Activated T-cell treated with anti-CD3 and anti-CD28 coated beads for 4 hours (primary cell): ENCODE measurements around the gene TRIP12.
"Not testable (repeated sequence)": the region's sequence is repeated elsewhere in the genome, so short reads cannot be mapped to it uniquely, and the experiment has no call there.

Experiments
- DNase-seq: peaks from one replicate; pipeline ENCODE4 v3.0.0-alpha.2; 2020

The TRIP12 gene

GRCh38 chr2:229757462-229757861 is 164.3 kb downstream of the TRIP12 start:
- not testable (repeated sequence) for DNase-seq

DNA sequence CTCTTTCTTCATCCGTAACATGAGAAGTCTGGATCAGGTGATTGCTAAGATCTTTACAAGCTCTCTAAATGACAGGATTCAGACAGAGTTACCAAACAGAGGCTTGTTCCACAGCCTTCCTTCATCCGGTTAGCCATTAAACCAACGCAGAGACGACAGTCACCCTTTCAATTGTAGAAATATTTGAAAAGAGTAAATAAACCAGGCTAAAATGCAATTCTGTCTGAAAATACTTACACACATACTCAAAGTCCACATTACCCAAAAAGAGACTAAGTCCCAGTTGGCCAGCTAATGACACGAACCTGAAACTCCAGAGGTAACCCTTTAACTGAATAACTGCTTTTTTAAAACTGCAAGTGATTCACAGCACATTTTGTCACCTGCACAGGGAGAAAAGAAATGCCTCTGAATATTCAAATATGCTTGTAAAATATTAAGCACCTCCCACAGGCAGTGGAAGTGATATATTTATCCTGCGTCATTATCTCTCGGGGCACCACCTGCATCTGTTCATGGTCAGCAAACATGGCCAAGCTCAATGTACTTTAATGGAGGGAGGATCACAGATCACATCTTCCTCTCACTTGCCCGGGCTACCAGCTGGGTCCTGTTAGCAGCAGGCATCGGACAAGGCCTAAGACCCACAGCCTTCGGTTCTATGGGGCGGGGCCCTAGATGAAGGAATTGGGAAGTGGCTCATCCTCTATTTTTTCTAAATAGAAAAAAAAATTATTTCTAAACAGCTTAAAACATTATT is 168.7 kb downstream of the TRIP12 start:
- DNase-seq = no peak

- no peak for DNase-seq
Measured at GRCh38 chr2:229749779-229750178, 172.0 kb downstream of the TRIP12 start.

DNA sequence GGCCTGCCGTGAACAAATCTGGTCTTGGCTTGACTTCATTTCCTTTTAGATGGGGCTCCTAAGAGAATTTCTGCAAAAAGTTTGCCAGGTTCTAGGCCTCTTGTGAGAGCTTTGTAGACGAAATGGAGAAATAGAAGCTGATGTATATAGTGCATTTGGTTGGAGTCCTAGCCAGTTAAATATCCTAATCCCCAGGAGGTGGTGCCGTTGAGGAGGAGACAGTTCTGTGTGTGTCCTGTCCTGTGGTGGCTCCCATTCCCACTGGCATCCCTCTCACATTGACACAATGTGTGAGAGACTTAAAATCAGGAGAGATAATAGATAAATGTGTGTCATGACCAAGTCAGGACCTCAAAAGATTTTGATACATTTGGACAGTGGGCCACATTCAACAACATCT is 172.9 kb downstream of the TRIP12 start:
- DNase-seq = no peak

DNA sequence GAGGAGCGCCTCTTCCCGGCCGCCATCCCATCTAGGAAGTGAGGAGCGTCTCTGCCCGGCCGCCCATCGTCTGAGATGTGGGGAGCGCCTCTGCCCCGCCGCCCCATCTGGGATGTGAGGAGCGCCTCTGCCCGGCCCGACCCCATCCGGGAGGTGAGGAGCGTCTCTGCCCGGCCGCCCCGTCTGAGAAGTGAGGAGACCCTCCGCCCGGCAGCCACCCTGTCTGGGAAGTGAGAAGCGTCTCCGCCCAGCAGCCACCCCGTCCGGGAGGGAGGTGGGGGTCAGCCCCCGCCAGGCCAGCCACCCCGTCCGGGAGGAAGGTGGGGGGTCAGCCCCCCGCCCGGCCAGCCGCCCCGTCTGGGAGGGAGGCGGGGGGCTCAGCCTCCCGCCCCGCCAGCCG is 179.1 kb downstream of the TRIP12 start:
- not testable (repeated sequence) for DNase-seq

DNA sequence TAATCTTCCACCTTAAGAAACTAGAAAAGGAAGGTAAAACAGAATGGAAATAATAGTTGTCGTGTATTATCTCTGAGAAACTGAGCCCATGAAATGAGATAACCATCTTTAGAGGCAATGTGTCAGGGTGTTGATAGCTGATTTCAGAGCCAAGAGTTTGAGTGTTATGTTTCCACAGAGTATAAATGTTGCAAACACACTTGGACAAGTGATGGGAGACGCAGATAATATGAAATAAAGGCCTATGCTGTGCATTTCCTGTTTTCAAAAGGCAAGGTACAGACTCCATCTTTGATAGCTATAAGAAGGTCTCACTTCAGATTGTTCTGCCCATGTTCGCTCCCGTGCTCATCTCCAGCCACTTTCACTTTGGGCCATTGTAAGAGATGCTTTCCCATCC is 181.5 kb downstream of the TRIP12 start:
- no peak for DNase-seq

DNA sequence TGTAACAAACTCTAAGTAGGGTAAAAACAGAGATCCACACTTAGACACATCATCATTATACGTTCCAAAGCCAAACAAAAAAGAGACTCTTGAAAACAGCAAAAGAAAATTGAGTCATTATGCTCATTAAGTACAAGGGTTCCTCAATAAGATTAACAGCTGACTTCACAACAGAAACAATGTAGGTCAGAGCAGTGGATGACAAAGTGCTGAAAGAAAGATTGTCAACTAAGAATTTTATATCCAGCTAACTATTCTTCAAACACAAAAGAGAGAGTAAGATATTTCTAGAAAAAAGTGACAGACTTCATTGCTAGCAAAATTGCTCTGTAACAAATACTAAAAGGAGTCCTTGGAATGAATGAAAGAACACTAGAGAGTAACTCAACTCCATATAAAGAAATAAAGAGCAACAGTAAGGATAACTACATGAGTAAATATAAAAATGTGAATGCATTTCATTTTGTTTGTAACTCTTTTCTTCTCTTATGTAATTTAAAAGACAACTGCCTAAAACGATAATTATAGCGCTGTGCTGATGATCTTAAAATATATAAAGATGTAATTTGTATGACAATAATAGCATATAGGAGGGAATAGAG is 183.7 kb downstream of the TRIP12 start:
- no peak for DNase-seq

DNA sequence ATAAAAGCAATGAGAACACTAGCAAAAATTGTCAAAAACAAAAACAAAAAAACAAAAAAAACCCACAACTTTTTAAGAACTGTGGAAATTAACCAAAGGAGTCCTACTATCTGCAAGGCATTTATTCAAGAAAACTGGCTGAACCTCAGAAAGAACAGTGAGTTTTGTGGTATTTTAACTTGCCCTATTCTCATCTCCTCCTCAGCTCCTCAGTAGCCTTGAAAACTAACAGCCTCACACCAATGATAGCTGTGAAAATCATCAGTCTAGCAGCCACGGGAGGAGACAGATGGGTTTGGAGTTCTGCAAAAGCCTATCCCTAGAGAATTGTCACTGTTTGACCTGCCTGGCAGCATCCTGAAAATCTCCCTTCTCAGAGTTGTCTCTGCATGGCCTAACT is 187.4 kb downstream of the TRIP12 start:
- no peak for DNase-seq

- DNase-seq = no peak
Measured at GRCh38 chr2:229733611-229734245, 188.1 kb downstream of the TRIP12 start.

DNA sequence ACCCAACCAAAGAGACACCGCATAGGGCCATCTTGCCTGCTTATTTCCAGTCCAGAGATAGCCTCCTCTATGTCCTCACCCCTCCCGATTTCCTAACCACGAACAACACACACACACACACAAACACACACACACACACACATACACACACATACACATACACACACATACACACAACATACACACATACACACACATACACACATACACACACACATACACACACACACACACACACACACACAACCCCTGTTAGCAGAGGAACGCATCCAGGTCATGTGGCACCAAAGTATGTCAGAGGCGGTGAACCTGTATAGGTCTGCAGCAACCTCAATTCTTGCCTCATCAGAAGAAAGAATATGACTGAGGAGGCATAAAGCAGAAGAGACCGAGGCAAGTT is 188.9 kb downstream of the TRIP12 start:
- no peak for DNase-seq

DNA sequence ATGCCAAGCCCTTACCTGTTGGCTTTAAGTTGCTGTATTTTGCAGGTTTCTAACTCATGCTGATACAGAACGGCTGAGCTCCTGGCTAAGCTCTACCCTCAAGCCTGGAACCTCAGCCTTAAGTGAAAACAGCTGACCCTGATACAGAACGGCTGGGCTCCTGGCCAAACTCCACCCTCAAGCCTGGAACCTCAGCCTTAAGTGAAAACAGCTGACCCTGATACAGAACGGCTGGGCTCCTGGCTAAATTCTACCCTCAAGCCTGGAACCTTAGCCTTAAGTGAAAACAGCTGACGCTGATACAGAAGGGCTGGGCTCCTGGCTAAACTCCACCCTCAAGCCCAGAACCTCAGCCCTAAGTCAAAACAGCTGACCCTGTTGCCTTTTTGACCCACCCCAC is 189.9 kb downstream of the TRIP12 start:
- DNase-seq = no peak

- no peak for DNase-seq
Measured at GRCh38 chr2:229731363-229731762, 190.4 kb downstream of the TRIP12 start.

GRCh38 chr2:229728370-229728769 is 193.4 kb downstream of the TRIP12 start:
- no peak for DNase-seq

- no peak for DNase-seq
Measured at GRCh38 chr2:229726643-229727042, 195.2 kb downstream of the TRIP12 start.

DNA sequence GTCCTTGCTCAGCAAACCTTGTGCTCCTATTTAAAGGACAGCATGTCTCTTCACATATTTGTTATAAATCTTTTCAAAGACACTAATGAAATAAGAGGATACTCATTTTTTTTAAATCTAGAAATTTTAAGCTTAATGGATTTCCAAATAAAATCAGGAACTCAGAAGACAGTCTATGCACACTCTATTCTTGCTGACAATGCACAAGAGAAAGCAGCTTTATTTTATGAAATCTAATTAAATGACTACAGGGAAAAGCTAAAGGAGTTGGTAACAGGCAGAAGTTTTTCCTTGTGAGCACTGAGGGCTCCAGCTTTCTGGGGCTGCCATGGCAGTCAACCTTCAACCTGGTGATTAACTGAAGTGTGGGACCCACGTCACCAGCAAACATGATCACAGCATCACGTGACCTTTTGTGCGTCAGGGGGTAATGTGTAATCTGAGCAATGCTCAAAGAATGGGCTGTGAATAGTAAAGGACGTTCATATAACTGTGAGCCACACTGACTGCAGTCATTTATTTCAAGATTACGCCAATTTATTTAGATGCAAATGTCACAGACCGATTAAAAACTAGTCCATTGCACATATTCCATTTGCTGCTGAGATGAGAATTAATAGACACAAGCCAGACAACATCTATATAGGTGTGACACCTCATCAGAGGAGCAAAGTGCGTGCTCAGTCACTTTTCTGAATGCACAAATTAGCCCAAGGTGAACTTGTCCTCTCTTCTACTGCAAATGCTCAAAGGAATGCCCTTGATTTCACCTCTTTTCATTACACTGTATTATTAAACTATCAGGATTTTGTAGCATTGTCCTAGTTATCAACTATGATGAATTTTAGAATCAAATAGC is 195.9 kb downstream of the TRIP12 start:
- no peak for DNase-seq

DNA sequence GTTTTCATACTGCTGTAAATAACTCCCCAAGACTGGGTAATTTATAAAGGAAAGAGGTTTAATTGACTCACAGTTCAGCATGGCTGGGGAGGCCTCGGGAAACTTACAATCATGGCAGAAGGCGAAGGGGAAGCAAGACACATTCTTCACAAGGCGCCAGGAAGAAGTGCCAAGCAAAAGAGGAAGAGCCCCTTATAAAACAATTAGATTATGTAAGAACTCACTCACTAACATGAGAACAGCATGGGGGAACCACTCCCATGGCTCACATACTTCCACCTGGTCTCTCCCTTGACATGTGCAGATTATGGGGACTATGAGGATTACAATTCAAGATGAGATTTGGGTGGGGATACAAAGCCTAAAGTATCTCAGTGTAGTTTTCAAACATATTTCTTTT is 198.6 kb downstream of the TRIP12 start:
- DNase-seq = not testable (repeated sequence)

DNA sequence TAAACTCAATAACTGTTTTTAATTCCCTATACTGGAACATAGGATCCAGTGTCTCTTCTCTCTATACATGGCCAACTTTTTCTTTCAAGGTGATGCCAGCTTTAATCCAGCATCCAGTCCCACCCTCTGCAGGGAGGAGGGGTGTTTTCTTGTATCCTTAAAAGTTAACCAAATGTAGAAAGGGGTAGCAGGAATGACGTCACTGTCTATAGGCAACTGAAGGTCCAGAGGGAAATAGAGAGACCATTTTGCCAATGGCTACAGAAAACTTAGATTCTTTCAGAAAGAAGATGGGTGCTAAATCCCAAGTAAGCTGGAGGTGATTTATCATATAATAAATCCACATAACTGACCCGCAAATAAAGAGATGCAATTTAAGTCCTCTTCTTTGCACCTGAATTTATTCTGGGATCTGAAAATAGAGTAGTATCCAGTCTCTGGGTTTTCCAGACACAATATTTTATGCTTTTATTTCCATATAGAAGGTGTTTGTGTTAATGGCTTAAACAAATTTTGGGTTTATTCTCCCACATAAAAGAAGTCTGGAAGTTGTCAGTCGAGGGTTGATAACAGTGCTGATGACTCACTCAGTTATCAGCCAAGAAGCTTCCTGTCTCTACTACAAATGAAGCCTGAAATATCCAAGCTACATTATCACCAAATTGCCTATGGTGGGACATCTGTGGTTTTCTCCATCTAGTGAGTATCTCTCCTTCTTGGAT is 201.7 kb downstream of the TRIP12 start:
- DNase-seq = no peak

- DNase-seq = no peak
Measured at GRCh38 chr2:229718057-229718456, 203.8 kb downstream of the TRIP12 start.

DNA sequence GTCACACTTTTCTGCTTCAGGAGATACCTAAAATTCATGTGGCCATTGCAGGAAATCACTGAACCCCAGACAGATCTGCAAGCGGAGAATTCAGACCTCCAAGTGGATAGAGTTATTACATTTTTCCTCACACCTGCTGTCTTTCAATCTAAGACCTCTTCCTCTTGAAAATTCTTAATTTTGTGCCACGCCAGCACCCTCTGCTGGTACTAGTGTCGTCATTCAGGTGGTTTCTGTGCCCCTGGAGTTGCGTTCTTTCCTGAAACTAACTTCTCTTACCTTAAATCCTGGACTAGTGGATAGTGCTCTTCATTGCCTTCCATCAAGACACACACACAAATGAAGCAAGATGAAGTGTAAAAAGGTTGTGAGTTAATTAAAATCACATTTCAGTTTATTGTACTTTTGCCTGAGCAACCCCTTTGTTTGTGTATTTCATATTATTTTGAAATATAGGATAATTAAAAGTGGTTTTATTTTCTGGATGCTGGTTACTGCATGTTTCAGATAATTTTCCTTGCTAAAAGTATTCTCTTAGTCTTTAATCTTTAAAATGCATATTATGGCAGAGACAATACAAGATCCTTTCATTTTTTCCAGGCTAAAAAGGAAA is 205.8 kb downstream of the TRIP12 start:
- DNase-seq = no peak

- no peak for DNase-seq
Measured at GRCh38 chr2:229714736-229715541, 206.9 kb downstream of the TRIP12 start.

GRCh38 chr2:229714080-229714735 is 207.6 kb downstream of the TRIP12 start, which contains the start of gene DNER:
Gene DNER (minus strand): TSS chr2:229714555. CDS start chr2:229714423, 132 bp downstream.
- DNase-seq = peak; percentile 11
